GM21381 (cell line): ENCODE results near the gene CSTPP1.

Experiments used
- ATAC-seq: cut with Tn5 transposase; IDR thresholded peaks from one replicate; pipeline ENCODE4 v1.9.1; 2021; ENCODE audit warnings: mild to moderate bottlenecking, moderate library complexity; ENCODE audit not compliant: unreplicated experiment

CSTPP1 gene

GRCh38 chr11:47154616-47155570 lies 218.3 kb downstream of the CSTPP1 start:
- no peak for ATAC-seq

- no peak for ATAC-seq
Observed at GRCh38 chr11:47155879-47156278, 219.3 kb downstream of the CSTPP1 start.

GRCh38 chr11:47156333-47156732 lies 219.8 kb downstream of the CSTPP1 start:
- no peak for ATAC-seq

- ATAC-seq, result no peak
Observed at GRCh38 chr11:47156951-47157350, 220.4 kb downstream of the CSTPP1 start.

GRCh38 chr11:47157805-47158204 lies 221.2 kb downstream of the CSTPP1 start:
- ATAC-seq, result no peak

- ATAC-seq, result no peak
Observed at GRCh38 chr11:47158242-47158641, 221.7 kb downstream of the CSTPP1 start.

- no peak for ATAC-seq
Observed at GRCh38 chr11:47160753-47161133, 224.2 kb downstream of the CSTPP1 start.

GRCh38 chr11:47161134-47161854 lies 224.7 kb downstream of the CSTPP1 start:
- peak; percentile 56 for ATAC-seq

GRCh38 chr11:47161890-47162289 lies 225.3 kb downstream of the CSTPP1 start:
- no peak for ATAC-seq

GRCh38 chr11:47162426-47162825 lies 225.9 kb downstream of the CSTPP1 start:
- ATAC-seq, result no peak

GRCh38 chr11:47163193-47163592 lies 226.6 kb downstream of the CSTPP1 start:
- no peak for ATAC-seq

- no peak for ATAC-seq
Observed at GRCh38 chr11:47163898-47164297, 227.3 kb downstream of the CSTPP1 start.

- ATAC-seq, result no peak
Observed at GRCh38 chr11:47164321-47164720, 227.8 kb downstream of the CSTPP1 start.

GRCh38 chr11:47165253-47165840 lies 228.8 kb downstream of the CSTPP1 start:
- ATAC-seq, result no peak

GRCh38 chr11:47166368-47166767 lies 229.8 kb downstream of the CSTPP1 start:
- ATAC-seq, result no peak

- no peak for ATAC-seq
Observed at GRCh38 chr11:47171061-47171838, 234.7 kb downstream of the CSTPP1 start.

- no peak for ATAC-seq
Observed at GRCh38 chr11:47171856-47172255, 235.3 kb downstream of the CSTPP1 start.

- no peak for ATAC-seq
Observed at GRCh38 chr11:47172740-47173336, 236.3 kb downstream of the CSTPP1 start.

GRCh38 chr11:47175746-47176327 lies 239.3 kb downstream of the CSTPP1 start:
- ATAC-seq, result no peak
